SJCRH30 (cell line): ENCODE results near the gene RASSF6. TPM values are rescaled to one million over a fixed set of nuclear protein-coding genes. Genes with fewer than 3 reads are reported as not detected.
"Not testable (repeated sequence)": the region's sequence is repeated elsewhere in the genome, so short reads cannot be mapped to it uniquely, and the experiment has no call there.

ENCODE experiments used
- DNase-seq, 2 experiments: peaks; one replicate each; pipeline ENCODE4 v3.0.0-alpha.2; 2015 to 2020
- H3K27ac ChIP-seq: fragments of 250-450 bp; sonication (Bioruptor Pico); 2 replicates; pipeline ENCODE4 v1.5.1; 2020; ENCODE audit warnings: mild to moderate bottlenecking, moderate library complexity
- H3K27me3 ChIP-seq: fragments of 250-450 bp; sonication (Bioruptor Pico); 2 replicates; pipeline ENCODE4 v1.5.1; 2020; ENCODE audit warnings: mild to moderate bottlenecking, moderate library complexity
- H3K36me3 ChIP-seq: fragments of 250-450 bp; sonication (Bioruptor Pico); 2 replicates; pipeline ENCODE4 v1.5.1; 2020; ENCODE audit warnings: mild to moderate bottlenecking, moderate library complexity
- H3K4me1 ChIP-seq: fragments of 250-450 bp; sonication (Bioruptor Pico); 2 replicates; pipeline ENCODE4 v1.5.1; 2020; ENCODE audit warnings: mild to moderate bottlenecking, moderate library complexity
- H3K4me3 ChIP-seq: fragments of 250-450 bp; sonication (Bioruptor Pico); 2 replicates; pipeline ENCODE4 v1.5.1; 2020; ENCODE audit warnings: mild to moderate bottlenecking, moderate library complexity
- H3K9me3 ChIP-seq: fragments of 250-450 bp; sonication (Bioruptor Pico); replicated peaks from 2 replicates; pipeline ENCODE4 v1.5.1; 2020; ENCODE audit warnings: mild to moderate bottlenecking, moderate library complexity
- total RNA-seq: library from RNA; depleted of rRNA; stranded (reverse); fragments of >200 nt; shearing (Covaris generic); gene quantifications from 2 replicates; pipeline ENCODE4 v1.2.3, GENCODE V29; 2014; rRNA removed

RASSF6 gene
- 0.03 and 0.08 TPM in 2 replicates for total RNA-seq

DNA sequence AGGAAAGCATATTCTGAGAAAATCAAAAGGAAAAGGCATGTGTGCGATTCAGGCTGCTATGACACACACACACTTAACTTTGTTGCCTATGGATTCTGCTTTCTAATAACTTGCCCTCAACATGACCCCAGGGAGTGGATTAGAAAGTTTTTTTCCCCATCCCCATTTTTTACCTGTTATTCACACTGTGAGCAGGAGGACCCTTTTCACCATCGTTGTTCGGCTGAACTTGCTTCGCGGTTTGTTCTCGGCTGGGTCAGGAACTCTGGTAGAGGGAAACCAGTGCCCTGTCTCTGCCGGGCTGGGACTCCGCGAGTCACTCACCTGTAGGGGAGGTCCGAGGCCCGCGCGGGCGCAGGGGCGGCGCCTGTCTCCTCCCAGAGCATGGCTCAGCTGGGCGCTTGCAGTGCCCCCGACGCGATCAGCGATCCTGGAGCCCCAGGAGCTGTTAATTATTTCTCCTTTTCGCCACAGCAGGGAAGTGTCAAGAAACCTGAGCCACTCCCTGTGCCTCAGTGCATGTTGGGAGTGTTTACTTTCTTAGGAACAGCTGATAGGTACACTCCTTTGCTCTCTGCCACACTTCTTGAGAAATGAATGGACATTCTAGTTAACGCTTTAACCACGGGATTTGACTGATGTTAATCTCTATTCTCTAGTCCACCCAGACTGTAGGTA, at the start of gene RASSF6:
RASSF6 (minus strand) TSS at position 322 of the 678 bp plus-strand sequence. CDS start 8,641 bp downstream, outside the sequence.
- H3K4me3 ChIP-seq = peak within 1 kb of the TSS; percentile 44
- 0 out of 2 replicates have a peak, but pooled peaks cover 3% of the 10 kb centered on the region for H3K4me1 ChIP-seq

DNA sequence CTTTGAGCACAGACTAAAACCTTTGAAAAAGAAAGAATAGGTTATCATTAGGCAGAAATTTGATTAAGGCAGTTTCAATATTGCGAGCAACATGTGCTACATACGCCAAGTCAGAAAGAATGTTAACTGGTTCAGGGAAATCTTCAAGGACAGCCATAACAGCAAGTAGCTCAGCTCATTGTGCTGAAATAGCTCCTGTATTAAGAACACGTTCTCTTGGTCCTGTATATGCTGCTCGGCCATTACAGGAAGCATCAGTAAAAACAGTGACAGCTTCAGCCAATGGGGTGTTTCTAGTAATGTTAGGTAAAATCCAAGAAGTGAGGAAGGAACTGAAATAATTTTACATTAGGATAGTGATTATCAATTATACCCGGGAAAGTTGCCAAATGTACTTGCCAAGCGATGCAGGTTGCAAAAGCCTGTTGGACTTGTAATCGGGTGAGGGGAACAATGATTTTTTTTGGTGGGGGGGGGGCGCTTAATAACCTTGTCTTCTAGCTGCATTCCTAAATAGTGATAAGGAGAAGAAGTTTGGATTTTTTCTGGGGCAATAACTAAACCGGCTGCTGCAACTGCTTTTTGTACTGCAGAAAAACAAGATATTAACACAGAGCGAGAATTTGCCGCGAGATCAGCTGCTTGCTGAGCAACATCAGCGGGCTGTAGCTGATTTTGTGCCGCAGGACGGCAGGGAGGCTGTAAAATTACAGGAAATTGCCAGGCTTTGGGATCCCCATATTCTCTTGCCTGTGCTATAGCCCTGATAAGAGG, 49.4 kb upstream of the RASSF6 start:
- Histone ChIP-seq H3K9me3 (no peaks in the 10 kb centered on the region), H3K36me3 (no peaks in the 10 kb centered on the region), H3K4me1 (no peaks in the 10 kb centered on the region), H3K4me3 (no peak overlapping the region), H3K27ac (no peak overlapping the region), H3K27me3 (no peaks in the 10 kb centered on the region)
- DNase-seq = no peak

More for the DNA sequence above, at the start of gene RASSF6:
- peak; percentile 15 to 43 for DNase-seq
- Histone ChIP-seq H3K27me3 (no peaks in the 10 kb centered on the region), H3K9me3 (no peaks in the 10 kb centered on the region), H3K36me3 (no peaks in the 10 kb centered on the region), H3K27ac (no peak within 1 kb of the TSS)

- Histone ChIP-seq H3K27me3 (no peaks in the 10 kb centered on the region), H3K4me1 (no peaks in the 10 kb centered on the region), H3K4me3 (no peak overlapping the region), H3K36me3 (no peaks in the 10 kb centered on the region), H3K9me3 (no peaks in the 10 kb centered on the region), H3K27ac (no peak overlapping the region)
- no peak for DNase-seq
Observed at GRCh38 chr4:73668782-73669201, 48.6 kb upstream of the RASSF6 start.

GRCh38 chr4:73665924-73666323, 45.7 kb upstream of the RASSF6 start:
- not testable (repeated sequence) for H3K36me3 ChIP-seq, H3K27me3 ChIP-seq, H3K4me1 ChIP-seq, H3K9me3 ChIP-seq, H3K4me3 ChIP-seq, H3K27ac ChIP-seq
- DNase-seq = peak in 1 of 2 experiments; percentile 21

DNA sequence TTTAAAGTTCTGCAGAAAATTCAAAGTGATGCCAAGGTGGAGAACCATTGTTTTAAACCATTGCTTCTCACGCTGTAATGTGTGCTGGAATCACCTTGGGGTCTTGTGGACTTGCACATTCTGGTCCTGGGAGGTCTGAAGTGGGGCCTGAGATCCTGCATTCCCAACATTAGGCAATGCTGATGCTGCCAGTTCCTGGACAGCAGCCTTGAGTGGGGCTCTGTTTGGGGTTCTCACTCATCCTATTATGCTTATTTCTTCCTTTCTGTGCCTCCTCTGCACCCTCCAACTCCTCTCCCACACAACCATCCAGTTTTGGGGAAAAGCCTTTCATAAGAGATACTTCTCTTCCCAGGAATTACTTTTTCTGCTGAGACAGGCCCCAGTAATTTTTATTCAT, 44.2 kb upstream of the RASSF6 start:
- Histone ChIP-seq H3K4me1 (peaks cover 5% of the 10 kb centered on the region), H3K27ac (no peak overlapping the region), H3K9me3 (no peaks in the 10 kb centered on the region), H3K4me3 (no peak overlapping the region), H3K27me3 (no peaks in the 10 kb centered on the region), H3K36me3 (no peaks in the 10 kb centered on the region)
- no peak for DNase-seq

- Histone ChIP-seq H3K4me1 (peaks cover 5% of the 10 kb centered on the region), H3K36me3 (no peaks in the 10 kb centered on the region), H3K9me3 (no peaks in the 10 kb centered on the region), H3K27me3 (no peaks in the 10 kb centered on the region), H3K4me3 (no peak overlapping the region), H3K27ac (no peak overlapping the region)
- DNase-seq = no peak
Observed at GRCh38 chr4:73663576-73663975, 43.3 kb upstream of the RASSF6 start.

- DNase-seq = peak in 1 of 2 experiments; percentile 73
- H3K4me3 ChIP-seq = no peak overlapping the region
- no peak overlapping the region for H3K27ac ChIP-seq
- no peaks in the 10 kb centered on the region for H3K36me3 ChIP-seq
- no peaks in the 10 kb centered on the region for H3K27me3 ChIP-seq
- H3K9me3 ChIP-seq = no peaks in the 10 kb centered on the region
- H3K4me1 ChIP-seq = peaks cover 5% of the 10 kb centered on the region
Observed at GRCh38 chr4:73662709-73663546, 42.7 kb upstream of the RASSF6 start.

GRCh38 chr4:73661646-73662119, 41.4 kb upstream of the RASSF6 start:
- no peaks in the 10 kb centered on the region for H3K36me3 ChIP-seq

DNA sequence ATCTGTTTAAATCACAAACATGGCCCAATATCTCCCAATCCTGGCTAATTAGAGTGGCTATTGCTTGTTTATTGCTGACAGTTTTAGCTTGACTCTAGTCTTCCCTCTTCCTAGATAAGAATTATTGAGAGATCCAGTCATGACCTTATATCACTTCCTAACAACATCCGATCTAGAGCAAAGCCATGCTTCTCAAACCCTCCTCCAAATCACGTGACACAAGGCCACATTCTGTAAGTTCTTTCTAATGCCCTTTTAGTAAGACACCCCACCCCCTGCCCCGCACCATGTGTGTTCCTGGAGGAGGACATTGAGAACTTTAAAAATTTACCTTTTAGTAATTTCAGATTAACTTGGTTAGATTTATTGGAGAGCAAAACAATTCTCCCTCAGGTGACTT, 40.6 kb upstream of the RASSF6 start:
- Histone ChIP-seq H3K27ac (no peak overlapping the region), H3K4me1 (peaks cover 5% of the 10 kb centered on the region), H3K4me3 (no peak overlapping the region), H3K36me3 (no peaks in the 10 kb centered on the region), H3K9me3 (no peaks in the 10 kb centered on the region), H3K27me3 (no peaks in the 10 kb centered on the region)
- DNase-seq = no peak

More at GRCh38 chr4:73661646-73662119, 41.4 kb upstream of the RASSF6 start:
- H3K9me3 ChIP-seq = no peaks in the 10 kb centered on the region
- DNase-seq = peak; percentile 47
- no peaks in the 10 kb centered on the region for H3K27me3 ChIP-seq
- no peak overlapping the region for H3K27ac ChIP-seq
- H3K4me1 ChIP-seq = peaks cover 5% of the 10 kb centered on the region
- no peak overlapping the region for H3K4me3 ChIP-seq

DNA sequence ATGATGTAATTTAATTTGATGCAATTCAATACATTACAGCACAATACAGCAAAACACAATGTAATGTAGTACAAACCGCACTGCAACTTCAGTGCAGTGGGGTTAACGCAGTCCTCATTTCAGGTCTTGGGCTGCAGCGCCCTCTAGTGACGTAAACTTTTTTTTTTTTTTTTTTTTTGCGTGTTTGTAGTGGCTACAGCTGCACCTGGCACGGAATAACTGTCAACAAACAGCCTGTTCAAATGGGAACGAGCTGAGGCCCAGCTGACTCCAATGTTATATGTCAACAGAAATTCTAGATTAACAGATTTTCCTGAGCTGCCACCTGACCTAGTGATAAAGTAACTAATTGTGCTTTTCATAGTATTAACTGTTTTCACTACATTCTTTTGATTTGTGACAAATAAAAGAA, 33.5 kb upstream of the RASSF6 start:
- Histone ChIP-seq H3K27me3 (no peaks in the 10 kb centered on the region), H3K36me3 (no peaks in the 10 kb centered on the region), H3K4me3 (no peak overlapping the region), H3K9me3 (no peaks in the 10 kb centered on the region), H3K4me1 (peaks cover 4% of the 10 kb centered on the region), H3K27ac (no peak overlapping the region)
- peak; percentile 54 to 89 for DNase-seq

DNA sequence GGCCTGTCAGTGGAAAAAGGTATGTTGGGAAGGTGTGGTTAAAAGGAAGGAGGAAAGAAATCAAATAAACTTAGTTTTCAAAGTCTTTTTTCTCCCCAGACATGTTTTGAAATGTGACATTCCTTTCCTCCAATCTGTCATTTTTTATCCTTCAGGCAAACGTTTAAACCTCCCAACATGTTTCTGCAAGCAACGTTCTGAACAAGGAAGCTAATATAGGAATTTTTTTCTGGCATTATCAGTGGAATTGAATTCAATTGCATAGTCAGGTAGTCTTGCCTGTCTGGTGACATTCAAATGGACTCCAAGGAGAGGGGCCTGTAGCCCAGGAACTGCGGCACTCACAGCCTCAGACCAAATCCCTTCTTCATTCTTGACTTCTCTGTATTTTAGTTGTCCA, 30.0 kb upstream of the RASSF6 start:
- no peaks in the 10 kb centered on the region for H3K36me3 ChIP-seq
- no peak overlapping the region for H3K27ac ChIP-seq
- H3K4me1 ChIP-seq = peaks cover 4% of the 10 kb centered on the region
- H3K27me3 ChIP-seq = no peaks in the 10 kb centered on the region
- H3K4me3 ChIP-seq = no peak overlapping the region
- no peaks in the 10 kb centered on the region for H3K9me3 ChIP-seq
- DNase-seq = no peak

GRCh38 chr4:73648478-73648877, 28.2 kb upstream of the RASSF6 start:
- no peaks in the 10 kb centered on the region for H3K4me1 ChIP-seq
- no peaks in the 10 kb centered on the region for H3K27me3 ChIP-seq
- no peak overlapping the region for H3K4me3 ChIP-seq
- H3K9me3 ChIP-seq = no peaks in the 10 kb centered on the region
- no peak for DNase-seq
- no peaks in the 10 kb centered on the region for H3K36me3 ChIP-seq
- H3K27ac ChIP-seq = no peak overlapping the region

GRCh38 chr4:73646117-73646516, 25.9 kb upstream of the RASSF6 start:
- Histone ChIP-seq H3K4me1 (no peaks in the 10 kb centered on the region), H3K27ac (no peak overlapping the region), H3K9me3 (no peaks in the 10 kb centered on the region), H3K27me3 (no peaks in the 10 kb centered on the region), H3K36me3 (no peaks in the 10 kb centered on the region), H3K4me3 (no peak overlapping the region)
- DNase-seq = no peak

DNA sequence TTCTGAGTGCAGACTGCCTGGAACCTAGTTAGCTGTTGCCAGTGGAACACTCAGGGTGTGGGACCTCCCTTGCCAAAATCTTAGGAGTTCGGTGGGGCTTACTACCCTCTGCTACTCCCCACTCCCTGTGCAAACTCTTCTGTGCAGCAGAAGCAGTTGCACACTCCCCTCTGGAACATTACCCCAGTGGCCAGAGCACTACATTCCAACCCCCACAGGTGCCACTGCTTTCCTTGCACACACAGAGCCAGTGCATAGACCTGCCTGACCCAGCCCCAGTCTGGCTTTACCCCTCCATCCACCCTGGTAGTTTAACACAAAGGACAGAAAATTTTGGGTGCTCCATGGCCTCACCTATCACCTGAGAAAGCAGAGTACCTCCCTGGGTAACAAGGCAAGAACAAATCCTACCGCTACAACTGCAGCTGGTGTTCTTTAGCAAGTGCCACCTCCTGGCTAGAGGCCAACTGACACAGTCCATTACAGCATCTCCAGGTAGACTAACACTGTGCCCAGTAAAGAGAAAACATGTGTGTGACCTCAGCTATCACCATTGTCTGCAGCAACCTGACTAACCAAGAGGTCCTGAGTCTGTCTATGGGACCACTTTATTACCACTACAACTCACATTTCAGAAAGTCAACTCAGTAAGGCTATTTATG, 11.5 kb upstream of the RASSF6 start:
- no peaks in the 10 kb centered on the region for H3K36me3 ChIP-seq

More for the DNA sequence above, 11.5 kb upstream of the RASSF6 start:
- H3K9me3 ChIP-seq = 0 out of 2 replicates have a peak, but pooled peaks cover 4% of the 10 kb centered on the region
- H3K27ac ChIP-seq = no peak overlapping the region
- no peak overlapping the region for H3K4me3 ChIP-seq
- no peaks in the 10 kb centered on the region for H3K4me1 ChIP-seq
- DNase-seq = no peak
- H3K27me3 ChIP-seq = no peaks in the 10 kb centered on the region
